GM15510 (cell line): Measurements from ENCODE around the gene HIVEP3.

ENCODE experiments used
- POLR2A ChIP-seq: IDR thresholded peaks from 3 replicates; pipeline ENCODE4 v1.6.1; 2011; ENCODE audit warnings: borderline replicate concordance; ENCODE audit not compliant: insufficient read length; ENCODE audit errors: extremely low read depth

The HIVEP3 gene

GRCh38 chr1:41852091-41852490 lies 66.6 kb downstream of the HIVEP3 start:
- TF ChIP-seq POLR2A, result no peak

GRCh38 chr1:41851589-41851988 lies 67.1 kb downstream of the HIVEP3 start:
- no peak for TF ChIP-seq POLR2A

- TF ChIP-seq POLR2A, result no peak
Observed at GRCh38 chr1:41850029-41850428, 68.7 kb downstream of the HIVEP3 start.

GRCh38 chr1:41849211-41849759 lies 69.4 kb downstream of the HIVEP3 start:
- no peak for TF ChIP-seq POLR2A

- no peak for TF ChIP-seq POLR2A
Observed at GRCh38 chr1:41848216-41848952, 70.3 kb downstream of the HIVEP3 start.

- TF ChIP-seq POLR2A, result no peak
Observed at GRCh38 chr1:41847733-41848132, 71.0 kb downstream of the HIVEP3 start.

- no peak for TF ChIP-seq POLR2A
Observed at GRCh38 chr1:41846625-41847405, 71.9 kb downstream of the HIVEP3 start.

- no peak for TF ChIP-seq POLR2A
Observed at GRCh38 chr1:41844781-41845272, 73.9 kb downstream of the HIVEP3 start.

GRCh38 chr1:41844255-41844654 lies 74.5 kb downstream of the HIVEP3 start:
- TF ChIP-seq POLR2A, result no peak

GRCh38 chr1:41842993-41843755 lies 75.5 kb downstream of the HIVEP3 start:
- TF ChIP-seq POLR2A, result no peak

- TF ChIP-seq POLR2A, result no peak
Observed at GRCh38 chr1:41842326-41842725, 76.4 kb downstream of the HIVEP3 start.

GRCh38 chr1:41840592-41841246 lies 78.0 kb downstream of the HIVEP3 start:
- no peak for TF ChIP-seq POLR2A

GRCh38 chr1:41838266-41838665 lies 80.5 kb downstream of the HIVEP3 start:
- TF ChIP-seq POLR2A, result no peak

GRCh38 chr1:41837691-41838090 lies 81.0 kb downstream of the HIVEP3 start:
- TF ChIP-seq POLR2A, result no peak
